ENCODE measurements around the gene METTL24.
"Not testable (repeated sequence)": the region's sequence is repeated elsewhere in the genome, so short reads cannot be mapped to it uniquely, and the experiment has no call there.

METTL24 gene

DNA sequence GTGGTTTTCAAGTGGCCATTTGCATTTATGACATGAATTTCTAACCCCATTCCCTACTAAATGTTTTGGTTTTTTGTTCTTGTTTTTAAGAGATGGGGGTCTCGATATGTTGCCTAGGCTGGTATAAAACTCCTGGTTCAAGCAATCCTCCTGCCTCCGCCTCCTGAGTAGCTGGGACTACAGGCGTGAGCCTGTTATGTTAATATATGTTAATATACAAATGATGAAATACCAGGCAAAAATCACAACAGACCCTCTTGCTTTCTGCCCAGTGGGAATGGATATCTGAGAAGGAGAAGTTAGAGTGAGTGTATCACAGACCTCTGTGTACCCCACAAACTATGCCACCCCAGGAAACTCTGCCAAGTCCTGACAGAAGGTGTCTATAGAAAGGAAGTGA, 111.8 kb downstream of the METTL24 start:
- H3K4me3 ChIP-seq (ENCODE audit: low read depth, low read length) = no peak overlapping the region
- TF ChIP-seq, protein P1, sequence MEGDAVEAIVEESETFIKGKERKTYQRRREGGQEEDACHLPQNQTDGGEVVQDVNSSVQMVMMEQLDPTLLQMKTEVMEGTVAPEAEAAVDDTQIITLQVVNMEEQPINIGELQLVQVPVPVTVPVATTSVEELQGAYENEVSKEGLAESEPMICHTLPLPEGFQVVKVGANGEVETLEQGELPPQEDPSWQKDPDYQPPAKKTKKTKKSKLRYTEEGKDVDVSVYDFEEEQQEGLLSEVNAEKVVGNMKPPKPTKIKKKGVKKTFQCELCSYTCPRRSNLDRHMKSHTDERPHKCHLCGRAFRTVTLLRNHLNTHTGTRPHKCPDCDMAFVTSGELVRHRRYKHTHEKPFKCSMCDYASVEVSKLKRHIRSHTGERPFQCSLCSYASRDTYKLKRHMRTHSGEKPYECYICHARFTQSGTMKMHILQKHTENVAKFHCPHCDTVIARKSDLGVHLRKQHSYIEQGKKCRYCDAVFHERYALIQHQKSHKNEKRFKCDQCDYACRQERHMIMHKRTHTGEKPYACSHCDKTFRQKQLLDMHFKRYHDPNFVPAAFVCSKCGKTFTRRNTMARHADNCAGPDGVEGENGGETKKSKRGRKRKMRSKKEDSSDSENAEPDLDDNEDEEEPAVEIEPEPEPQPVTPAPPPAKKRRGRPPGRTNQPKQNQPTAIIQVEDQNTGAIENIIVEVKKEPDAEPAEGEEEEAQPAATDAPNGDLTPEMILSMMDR (IDR thresholded peaks at IDR 0.05; ENCODE audit: low read depth, low read length) = no peak

DNA sequence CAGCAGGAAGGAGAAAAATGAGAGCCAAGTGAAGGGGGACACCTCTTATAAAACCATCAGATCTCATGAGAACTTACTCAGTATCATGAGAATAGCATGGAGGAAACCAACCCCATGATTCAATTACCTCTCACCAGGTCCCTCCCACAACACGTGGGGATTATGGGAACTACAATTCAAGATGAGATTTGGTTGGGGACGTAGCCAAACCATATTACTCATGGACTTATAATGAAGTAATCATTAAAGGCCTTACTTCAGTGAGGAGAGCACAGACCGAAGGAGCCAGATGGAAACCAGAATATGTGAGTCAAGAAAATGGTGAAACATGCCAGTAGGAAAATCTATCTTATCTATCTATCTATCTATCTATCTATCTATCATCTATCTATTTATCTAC, 113.5 kb downstream of the METTL24 start:
- H3K4me3 ChIP-seq (ENCODE audit: low read depth, low read length) = not testable (repeated sequence)

DNA sequence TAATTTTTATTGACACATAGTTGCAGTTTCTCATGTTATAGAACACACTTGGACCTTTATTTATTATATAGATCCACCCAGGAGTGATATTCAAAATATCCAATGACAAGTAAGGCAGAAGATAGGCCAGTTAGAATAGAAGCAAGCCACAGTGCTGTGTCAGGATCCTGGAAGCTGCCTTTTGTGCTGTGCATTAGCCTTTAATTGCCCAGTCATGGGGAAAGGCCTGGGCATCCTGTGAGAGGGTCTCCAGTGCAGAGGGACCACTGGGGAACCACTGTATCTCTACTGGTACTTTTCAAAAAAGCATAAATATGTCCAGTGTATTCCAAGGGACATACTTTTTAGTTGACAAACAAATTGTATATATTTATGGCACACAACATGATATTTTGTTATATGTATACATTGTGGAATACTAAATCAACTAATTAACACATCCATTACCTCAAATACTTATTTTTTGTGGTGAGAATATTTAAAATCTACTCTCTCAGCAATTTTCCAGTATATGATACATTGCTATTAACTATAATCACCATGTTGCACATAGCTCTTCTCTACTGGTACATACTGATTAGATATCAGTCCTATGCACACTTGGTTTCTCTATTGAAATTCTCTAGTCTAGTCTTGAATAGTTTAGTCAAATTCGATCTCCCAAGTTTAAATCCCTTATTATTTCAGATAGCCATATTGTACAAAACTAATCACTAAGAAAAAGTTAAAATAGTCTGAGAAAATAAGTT, 118.4 kb downstream of the METTL24 start:
- H3K4me3 ChIP-seq (ENCODE audit: low read depth, low read length) = no peak overlapping the region
- TF ChIP-seq, protein P1 (IDR thresholded peaks at IDR 0.05; ENCODE audit: low read depth, low read length) = no peak

DNA sequence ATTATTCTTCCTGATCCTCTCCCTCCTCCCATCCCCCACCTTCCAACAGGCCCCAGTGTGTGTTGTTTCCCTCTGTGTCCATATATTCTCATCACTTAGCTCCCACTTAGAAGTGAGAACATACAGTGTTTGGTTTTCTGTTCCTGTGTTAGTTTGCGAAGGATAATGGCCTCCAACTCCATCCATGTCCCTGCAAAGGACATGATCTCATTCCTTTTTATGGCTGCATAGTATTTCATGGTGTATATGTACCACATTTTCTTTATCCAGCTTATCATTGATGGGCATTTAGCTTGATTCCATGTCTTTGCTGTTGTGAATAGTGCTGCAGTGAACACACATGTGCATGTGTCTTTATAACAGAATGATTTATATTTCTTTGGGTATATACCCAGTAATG, 122.1 kb downstream of the METTL24 start:
- not testable (repeated sequence) for H3K4me3 ChIP-seq (ENCODE audit: low read depth, low read length)

DNA sequence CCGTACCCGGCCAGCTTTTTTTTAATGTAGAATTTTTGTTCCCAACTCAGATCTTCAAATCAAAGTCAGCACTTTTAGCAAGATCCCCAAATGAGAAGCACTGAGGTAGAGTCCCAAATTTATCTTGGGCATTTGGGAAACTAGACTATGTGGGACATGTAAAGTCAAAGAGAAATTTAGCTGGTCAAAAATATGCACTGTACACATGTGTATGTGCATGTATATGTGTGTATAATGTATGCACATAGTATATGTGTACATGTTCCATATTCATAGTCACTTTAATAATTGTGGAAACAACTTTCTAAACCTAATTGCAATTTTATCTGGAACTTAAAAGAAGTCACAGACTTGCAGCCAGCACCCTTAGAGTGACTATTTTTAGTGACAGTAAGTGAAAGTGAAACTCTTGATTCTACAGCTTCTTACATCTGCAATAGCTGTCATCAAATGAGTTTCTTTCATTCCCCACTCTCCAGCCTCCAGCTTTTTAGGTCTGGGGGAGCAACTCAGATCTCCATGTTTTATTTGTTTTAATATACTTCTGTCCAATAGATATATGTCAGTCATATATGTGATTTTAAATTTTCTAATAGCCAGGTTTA, 124.3 kb downstream of the METTL24 start:
- TF ChIP-seq, protein P1 (IDR thresholded peaks at IDR 0.05; ENCODE audit: low read depth, low read length) = no peak
- H3K4me3 ChIP-seq (ENCODE audit: low read depth, low read length) = no peak overlapping the region

DNA sequence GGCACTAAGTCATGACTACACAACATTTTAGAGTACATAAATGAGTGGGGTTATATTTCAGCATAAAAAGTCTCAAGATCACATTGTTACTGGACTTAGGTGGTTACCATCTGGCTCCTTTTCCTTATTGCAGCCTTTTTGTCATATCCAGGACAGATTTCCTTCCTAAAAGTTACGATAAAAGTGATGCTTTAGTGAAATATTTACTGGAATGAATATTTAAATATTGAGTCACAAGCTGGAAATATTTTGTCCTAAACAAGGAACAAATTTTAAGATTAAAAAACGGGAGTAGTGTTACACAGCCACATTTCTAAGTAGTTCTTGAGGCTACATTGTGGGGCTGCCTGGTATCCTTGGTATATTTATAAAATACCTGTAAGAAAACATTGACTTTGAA, 125.7 kb downstream of the METTL24 start:
- no peak overlapping the region for H3K4me3 ChIP-seq (ENCODE audit: low read depth, low read length)
- TF ChIP-seq, protein P1 (IDR thresholded peaks at IDR 0.05; ENCODE audit: low read depth, low read length) = no peak

DNA sequence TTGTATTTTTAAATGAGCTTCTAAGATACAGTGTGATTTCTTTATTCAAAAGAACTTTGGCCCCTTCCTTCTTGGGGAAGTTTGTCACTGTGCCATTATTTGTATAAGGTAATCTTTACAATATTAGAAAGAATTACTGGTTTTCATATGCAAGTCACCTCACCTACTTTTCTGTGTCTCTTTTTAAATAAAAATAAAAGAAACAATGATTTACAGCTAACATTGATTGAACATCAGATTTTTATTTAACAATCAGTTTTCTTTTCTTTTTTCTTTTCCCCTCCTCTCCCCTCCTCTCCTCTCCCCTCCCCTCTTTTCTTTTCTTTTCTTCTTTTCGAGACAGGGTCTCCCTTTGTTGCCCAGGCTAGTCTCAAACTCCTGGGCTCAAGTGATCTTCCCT, 131.9 kb downstream of the METTL24 start:
- no peak overlapping the region for H3K4me3 ChIP-seq (ENCODE audit: low read depth, low read length)
- TF ChIP-seq, protein P1 (IDR thresholded peaks at IDR 0.05; ENCODE audit: low read depth, low read length) = no peak

DNA sequence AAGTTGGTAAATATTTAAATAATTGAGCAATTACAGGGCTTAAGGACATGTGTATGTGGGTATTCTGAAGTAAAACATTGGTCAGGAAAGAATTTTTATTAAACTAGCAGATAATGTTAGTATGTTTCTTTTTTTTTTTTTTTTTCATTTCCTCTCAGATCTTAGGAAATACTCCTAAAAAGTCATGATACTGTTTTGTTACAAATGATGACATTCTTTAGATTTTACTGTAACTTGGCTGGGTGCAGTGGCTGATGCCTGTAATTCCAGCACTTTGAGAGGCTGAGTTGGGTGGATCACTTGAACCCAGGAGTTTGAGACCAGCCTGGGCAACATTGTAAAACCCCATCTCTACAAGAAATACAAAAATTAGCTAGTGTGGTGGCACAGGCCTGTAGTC, 136.4 kb downstream of the METTL24 start:
- TF ChIP-seq, protein P1 (IDR thresholded peaks at IDR 0.05; ENCODE audit: low read depth, low read length) = no peak
- H3K4me3 ChIP-seq (ENCODE audit: low read depth, low read length) = no peak overlapping the region

Data from WI38 (cell line).